ENCODE results near the gene LSG1. TPM values are rescaled to one million over a fixed set of nuclear protein-coding genes. Genes with fewer than 3 reads are reported as not detected.
A peak's percentile ranks its signal among the peaks of the same experiment; 100 is the strongest.

The LSG1 gene
- total and polyA plus RNA-seq, 2 of the 13 experiments (the other 11 are each of a cell fraction or from before 2014, with no cell fraction given) = 21.4 to 32.1 TPM

- TF ChIP-seq ETS1 (CRISPR knock-in tag; IDR thresholded peaks at IDR 0.05) = no peak
- no peak for TF ChIP-seq ZFP41 (CRISPR knock-in tag; IDR thresholded peaks at IDR 0.05; ENCODE audit: borderline replicate concordance)
- TF ChIP-seq ZNF136 (CRISPR knock-in tag; IDR thresholded peaks at IDR 0.05; ENCODE audit: low read depth) = peak; percentile 54; the same call in 1 of the 2 replicates
- TF ChIP-seq PHF5A (CRISPR knock-in tag; IDR thresholded peaks at IDR 0.05; ENCODE audit: low read depth, unreplicated experiment) = no peak
- TF ChIP-seq RBM39 (IDR thresholded peaks at IDR 0.05; ENCODE audit: low read depth, low read length, poor library complexity, severe bottlenecking) = no peak
- no peak for TF ChIP-seq KDM1A (CRISPR knock-in tag; IDR thresholded peaks at IDR 0.05)
- no peak; the same call in 1 of the 2 replicates for TF ChIP-seq DR1 (CRISPR knock-in tag; IDR thresholded peaks at IDR 0.05)
- peak; percentile 63 for TF ChIP-seq ZNF800 (CRISPR knock-in tag; IDR thresholded peaks at IDR 0.05)
- no peak for TF ChIP-seq SCMH1 (CRISPR knock-in tag; IDR thresholded peaks at IDR 0.05; ENCODE audit: borderline replicate concordance)
- TF ChIP-seq ONECUT2 (CRISPR knock-in tag; IDR thresholded peaks at IDR 0.05) = peak; percentile 58
- no peak for TF ChIP-seq ZNF121 (CRISPR knock-in tag; IDR thresholded peaks at IDR 0.05)
- 0 out of 2 replicates have a peak, but pooled peaks have one; percentile 14 for TF ChIP-seq TP53 (CRISPR knock-in tag; conservative IDR thresholded peaks at IDR 0.05)
- TF ChIP-seq WIZ (CRISPR knock-in tag; IDR thresholded peaks at IDR 0.05) = peak; percentile 84; the same call in 1 of the 2 replicates
- peak; percentile 25; the same call in 1 of the 2 replicates for TF ChIP-seq DRAP1 (CRISPR knock-in tag; IDR thresholded peaks at IDR 0.05)
Measured at GRCh38 chr3:194671900-194672808, at the start of gene LSG1 (continued).

Measured in HepG2 (cell line).